HTERT RPE-1 (cell line): ENCODE results near the gene C11orf16.
"Not testable (repeated sequence)": the region's sequence is repeated elsewhere in the genome, so short reads cannot be mapped to it uniquely, and the experiment has no call there.

Experiments used
- in situ Hi-C: fragments of 300-500 bp; cut with MboI; formaldehyde crosslinking; loops from 4 replicates; pipeline ENCODE4 v1.14.3; 2020; ENCODE audit warnings: low sequenced_read_pairs

C11orf16 gene

GRCh38 chr11:8937159-8937558 lies 4.4 kb upstream of the C11orf16 start:
- in situ Hi-C loops: no loop called here

GRCh38 chr11:8935789-8936188 lies 3.0 kb upstream of the C11orf16 start:
- in situ Hi-C loops: not testable (repeated sequence)

DNA sequence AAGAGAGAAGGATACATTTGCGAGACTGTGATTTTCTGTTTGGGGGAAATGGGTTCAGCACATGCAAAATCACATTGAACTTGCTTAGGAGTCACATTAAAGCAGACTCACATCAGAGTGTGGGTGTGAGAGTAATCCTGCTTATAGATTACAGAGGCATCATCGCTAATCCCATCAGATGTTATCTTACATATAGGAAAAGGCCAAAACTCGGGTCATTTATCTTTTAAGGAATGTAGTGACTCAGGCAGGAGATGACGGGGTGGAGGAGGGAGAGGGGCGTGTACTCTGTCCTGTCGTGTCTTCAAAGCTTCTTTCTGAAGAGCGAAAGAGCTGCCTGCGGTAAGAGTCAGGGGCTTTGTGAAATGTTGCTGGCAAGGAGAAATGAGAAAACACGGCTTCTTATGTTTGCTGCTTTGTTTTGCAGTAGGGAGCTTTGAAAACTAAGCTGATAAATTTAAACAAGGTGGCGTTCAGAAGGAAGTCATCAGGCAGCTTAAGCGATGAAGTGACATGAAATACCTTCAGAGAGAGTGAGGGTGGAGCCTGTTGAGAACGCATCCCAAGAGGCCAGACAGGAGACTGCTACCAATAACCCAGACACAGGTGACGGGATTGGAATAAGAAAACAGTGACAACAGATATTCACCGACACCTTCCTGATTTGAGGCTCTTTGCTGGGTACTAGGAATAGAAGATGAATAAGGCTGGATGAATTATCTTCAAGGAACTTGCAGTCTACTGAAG lies 2.2 kb upstream of the C11orf16 start:
- in situ Hi-C loops: no loop called here

- in situ Hi-C loops: no loop called here
Measured at GRCh38 chr11:8933931-8934330, 1.2 kb upstream of the C11orf16 start.

GRCh38 chr11:8930456-8931175 lies 2.1 kb downstream of the C11orf16 start:
- in situ Hi-C loops: no loop called here

DNA sequence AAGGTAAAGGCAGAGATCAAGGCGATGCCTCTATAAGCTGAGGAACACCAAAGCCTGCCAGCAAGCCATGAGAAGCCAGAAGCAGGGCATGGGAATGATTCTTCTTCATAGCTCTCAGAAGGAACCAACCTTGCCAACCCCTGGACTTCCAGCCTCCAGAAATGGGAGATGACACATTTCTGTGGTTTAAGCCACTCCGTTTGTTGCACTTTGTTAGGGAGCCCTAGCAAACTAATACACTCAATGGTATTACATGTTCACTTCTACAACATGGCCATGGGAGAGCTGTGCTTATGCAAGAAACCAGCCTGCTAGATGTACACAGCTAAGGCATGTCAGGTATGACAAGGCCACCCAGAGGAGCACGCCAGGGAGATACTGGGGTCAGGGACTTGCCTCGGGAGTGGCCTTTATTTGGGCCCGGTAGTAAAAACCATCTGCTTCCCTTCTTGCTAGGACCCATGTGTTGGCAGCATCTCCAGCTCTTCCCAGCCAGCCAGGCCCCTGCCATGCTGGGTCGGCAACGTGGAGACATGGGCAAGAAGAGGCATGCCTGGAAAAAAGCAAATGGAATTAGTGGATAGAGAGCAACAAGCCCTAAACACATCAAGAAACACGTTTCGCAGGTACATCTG lies 3.6 kb downstream of the C11orf16 start:
- in situ Hi-C loops: no loop called here

DNA sequence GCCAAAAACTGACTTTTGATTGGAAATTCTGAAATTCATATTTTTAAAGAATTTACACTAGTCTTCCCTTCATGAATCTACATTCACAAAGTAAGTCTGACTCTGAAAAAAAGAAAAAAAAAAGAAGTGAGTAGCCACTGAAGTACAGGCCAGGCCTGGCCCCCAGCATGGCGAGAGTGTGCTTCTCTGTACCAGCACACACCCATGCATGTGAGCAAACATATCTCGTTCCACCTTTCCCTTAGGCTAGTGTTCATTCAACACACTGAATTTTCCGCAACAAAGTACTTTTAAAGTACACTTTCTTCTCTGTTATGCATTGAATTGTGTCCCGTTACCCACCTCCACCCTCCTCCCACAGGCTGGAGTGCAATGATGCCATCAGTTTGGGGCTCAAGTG lies 4.5 kb downstream of the C11orf16 start:
- in situ Hi-C loops: no loop called here

GRCh38 chr11:8927233-8927632 lies 5.5 kb downstream of the C11orf16 start:
- in situ Hi-C loops: no loop called here

- in situ Hi-C loops: no loop called here
Measured at GRCh38 chr11:8926236-8926635, 6.5 kb downstream of the C11orf16 start.

DNA sequence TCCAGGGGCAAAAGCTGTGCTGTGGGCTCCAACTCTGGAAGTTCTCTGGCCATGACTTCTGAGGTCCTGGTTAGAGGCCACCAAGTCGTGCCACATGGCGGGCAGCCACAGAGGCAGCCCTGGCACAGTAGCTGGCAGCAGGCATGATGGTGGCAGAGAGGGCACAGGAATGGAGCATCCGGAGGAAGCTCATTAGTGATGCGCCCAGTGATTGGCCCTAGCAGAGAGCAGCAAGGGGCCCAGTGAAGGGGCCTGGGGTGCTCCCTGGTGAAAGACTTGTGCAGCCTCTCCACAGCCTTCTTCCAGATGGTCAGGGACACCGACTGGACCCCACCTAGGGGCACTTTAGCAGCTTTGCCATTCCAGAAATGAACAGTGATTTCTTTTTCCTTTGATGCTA lies 7.0 kb downstream of the C11orf16 start:
- in situ Hi-C loops: no loop called here

- in situ Hi-C loops: no loop called here
Measured at GRCh38 chr11:8922691-8923090, 10.1 kb downstream of the C11orf16 start.

GRCh38 chr11:8917157-8917825 lies 15.5 kb downstream of the C11orf16 start:
- in situ Hi-C loops: no loop called here

DNA sequence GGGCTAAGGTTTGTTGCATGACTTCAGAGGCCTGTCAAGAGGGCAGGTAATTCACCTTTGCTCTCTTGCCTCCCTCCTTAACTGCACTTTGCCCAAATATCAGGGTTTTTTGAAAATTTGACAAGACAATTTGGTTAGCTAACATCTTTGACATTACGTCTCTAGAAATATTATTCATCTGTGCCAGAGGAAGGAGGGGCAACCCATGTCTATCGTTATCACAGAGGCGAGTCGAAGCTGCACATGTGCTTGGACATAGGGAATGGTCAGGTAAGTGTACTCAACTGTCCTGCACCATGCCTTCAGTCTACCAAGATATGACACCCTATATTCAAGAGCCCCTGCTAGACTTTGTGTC lies 18.1 kb downstream of the C11orf16 start:
- in situ Hi-C loops: no loop called here

DNA sequence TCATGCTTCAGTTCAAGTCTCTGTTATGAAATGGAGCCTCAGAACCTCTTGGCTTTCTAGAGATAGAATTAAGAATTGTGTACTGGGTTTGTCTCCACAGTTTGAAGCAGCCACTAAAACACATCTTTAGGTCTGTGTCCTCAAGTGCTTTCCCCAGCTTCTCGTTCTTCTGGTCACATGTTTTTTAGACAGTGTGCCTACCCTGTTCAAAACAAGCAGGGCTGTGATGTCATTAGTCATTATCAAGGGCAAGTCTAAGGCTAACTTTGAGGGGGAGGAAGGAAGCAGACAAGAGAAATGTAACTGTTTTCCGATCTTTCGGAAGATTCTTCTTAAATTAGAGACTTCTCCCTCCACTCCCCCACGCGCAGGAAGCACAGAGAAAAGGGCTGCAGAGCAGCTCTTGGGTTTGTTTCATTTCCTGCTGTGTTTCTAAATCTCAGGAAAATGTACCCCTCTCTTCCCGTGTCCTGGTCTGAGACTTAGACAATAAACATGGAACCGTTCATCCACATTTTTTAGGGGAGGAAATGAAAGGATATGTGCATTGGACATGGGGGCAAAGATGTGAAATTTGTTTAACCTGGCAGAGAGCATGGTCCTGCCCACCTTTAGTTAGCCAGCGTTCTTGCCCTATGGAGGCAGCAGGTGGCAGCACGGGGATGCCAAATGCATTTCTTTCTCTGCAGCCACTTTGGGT lies 18.6 kb downstream of the C11orf16 start:
- in situ Hi-C loops: no loop called here

DNA sequence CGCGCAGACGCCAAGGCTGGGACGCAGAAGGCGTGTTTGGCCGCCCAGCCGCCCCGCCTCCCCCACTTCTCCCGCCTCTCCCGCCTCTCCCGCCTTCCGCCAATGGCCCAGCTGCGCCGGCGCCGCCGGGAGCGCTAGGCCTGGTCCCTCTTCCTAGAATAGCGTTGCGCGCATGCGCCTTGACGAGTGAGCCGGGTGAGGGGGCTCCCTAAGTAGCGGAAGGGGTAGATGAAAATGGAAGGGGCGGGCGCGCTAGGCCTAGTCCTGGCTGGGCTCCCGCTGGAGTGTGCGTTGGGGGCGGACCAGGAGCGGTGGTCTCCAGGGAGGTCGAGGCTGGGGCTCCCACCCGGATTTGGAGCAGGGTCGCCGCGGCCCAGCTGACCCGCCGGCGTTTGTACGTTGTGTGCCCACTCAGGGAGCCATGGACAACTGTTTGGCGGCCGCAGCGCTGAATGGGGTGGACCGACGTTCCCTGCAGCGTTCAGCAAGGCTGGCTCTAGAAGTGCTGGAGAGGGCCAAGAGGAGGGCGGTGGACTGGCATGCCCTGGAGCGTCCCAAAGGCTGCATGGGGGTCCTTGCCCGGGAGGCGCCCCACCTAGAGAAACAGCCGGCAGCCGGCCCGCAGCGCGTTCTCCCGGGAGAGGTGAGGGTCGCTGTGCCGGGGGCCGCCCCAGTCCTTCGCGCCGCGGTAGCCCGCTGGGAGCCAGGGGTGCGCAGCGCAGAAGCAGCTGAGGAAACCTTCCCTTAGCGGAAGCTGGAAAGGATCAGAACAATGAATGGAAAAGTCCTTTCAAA lies 21.5 kb downstream of the C11orf16 start, which contains the start of gene AKIP1:
Gene AKIP1, plus strand, starts transcription at position 161 of the 795 bp plus-strand sequence. Its CDS starts 261 bp downstream, at position 422.
- in situ Hi-C loops: no loop called here

GRCh38 chr11:8910649-8911026 lies 22.1 kb downstream of the C11orf16 start:
- in situ Hi-C loops: no loop called here

DNA sequence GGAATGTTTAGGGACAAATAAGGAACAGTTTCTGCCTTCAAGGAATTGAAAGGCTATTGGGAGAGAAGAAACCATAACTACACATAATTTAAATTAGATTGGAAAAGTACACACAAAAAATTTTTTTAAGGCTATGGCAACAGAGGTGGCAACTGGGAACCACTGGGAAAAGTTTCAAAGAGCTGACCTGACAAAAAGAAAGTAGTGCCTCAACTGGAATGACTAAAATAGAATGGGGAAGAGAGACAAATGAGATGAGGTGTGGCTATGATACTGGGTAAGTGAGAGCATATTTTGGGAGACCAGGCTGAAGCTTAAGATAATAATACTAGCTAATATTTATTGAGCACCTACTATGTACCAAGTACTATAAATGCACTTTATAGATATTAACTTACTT lies 24.6 kb downstream of the C11orf16 start:
- in situ Hi-C loops: no loop called here

- in situ Hi-C loops: no loop called here
Measured at GRCh38 chr11:8907116-8907515, 25.6 kb downstream of the C11orf16 start.

DNA sequence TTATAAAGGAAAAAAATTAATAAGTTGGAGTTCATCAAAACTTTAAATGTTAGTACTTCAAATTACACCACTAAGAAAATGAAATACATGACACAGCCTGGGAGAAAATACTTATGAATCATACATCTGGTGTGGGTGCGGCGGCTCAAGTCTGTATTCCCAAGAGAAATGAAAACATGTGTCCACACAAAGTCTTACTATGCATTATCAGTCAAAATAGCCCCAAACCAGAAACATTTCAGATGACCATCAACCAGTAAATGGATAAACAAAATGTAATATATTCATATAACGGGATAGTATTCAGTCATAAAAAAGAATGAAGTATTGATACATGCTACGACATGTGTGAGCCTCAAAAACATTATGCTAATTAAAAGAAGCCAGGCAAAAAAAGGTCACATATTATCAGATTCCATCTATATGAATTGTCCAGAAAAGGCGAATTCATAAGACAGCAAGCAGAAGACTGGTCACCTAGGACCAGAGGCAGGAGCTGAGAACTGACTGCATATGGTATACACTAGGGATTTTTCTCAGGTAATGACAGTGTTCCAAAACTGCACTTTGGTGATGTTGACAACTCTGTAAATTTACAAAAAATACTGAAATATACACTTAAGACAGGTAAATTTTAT lies 27.1 kb downstream of the C11orf16 start:
- in situ Hi-C loops: no loop called here
